Keratinocyte (primary cell): ENCODE results near the gene ANKRD23.

ENCODE experiments used
- EZH2 ChIP-seq: IDR thresholded peaks from one replicate; pipeline ENCODE4 v1.6.1; 2012; ENCODE audit warnings: inconsistent platforms, mild to moderate bottlenecking, low read length, moderate library complexity
- TF ChIP-seq, protein P1 (sequence below), 3 experiments: IDR thresholded peaks in 1 of 3; conservative IDR thresholded peaks in 1 of 3; optimal IDR thresholded peaks in 1 of 3; 2 replicates in 2 of 3; 3 replicates in 1 of 3; pipeline versions ENCODE3 to v1.5.1; 2011; ENCODE audit warnings: low read length in 3 of 3, mild to moderate bottlenecking in 3 of 3, moderate library complexity in 2 of 3, control low read depth in 1 of 3, inconsistent platforms in 1 of 3; ENCODE audit not compliant: insufficient read depth in 2 of 3; ENCODE audit errors: extremely low read depth in 1 of 3

DNA sequence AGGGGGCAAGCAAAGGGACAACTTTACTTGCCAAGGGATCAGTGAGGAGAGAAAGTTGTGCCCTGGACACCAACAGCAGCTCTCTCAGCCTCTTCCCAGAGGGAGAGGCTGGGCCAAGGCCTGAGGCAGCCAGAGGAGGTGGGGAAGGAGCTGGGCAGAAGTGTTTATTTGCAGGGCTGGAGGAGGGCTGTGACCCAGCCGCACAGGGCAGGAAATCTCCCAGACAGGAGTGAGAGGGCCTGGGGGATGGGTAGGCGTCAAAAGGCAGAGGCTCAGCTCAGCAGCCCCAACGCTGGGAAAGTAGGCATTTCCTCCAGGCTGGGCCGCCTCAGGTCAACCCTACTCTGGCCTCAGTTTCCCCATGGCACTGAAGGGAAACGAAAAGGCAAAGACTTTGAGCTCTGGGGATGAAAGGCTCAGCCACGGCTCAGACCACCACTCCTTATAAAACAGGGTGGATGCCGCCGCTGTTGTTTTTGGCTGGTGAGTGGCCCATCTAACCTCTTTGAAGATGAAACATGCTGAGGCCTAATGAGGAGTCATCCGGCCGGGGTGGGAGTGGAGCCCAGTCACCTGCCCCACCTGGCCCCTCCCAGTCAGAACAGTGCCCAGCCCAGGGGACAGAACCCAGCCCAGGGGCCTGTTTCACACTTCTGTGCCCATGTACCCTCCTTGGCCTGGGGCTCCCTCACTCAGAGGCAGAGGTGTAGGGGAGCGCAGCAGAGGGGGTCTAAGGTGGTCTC lies 47.9 kb upstream of the ANKRD23 start:
- TF ChIP-seq, protein P1, sequence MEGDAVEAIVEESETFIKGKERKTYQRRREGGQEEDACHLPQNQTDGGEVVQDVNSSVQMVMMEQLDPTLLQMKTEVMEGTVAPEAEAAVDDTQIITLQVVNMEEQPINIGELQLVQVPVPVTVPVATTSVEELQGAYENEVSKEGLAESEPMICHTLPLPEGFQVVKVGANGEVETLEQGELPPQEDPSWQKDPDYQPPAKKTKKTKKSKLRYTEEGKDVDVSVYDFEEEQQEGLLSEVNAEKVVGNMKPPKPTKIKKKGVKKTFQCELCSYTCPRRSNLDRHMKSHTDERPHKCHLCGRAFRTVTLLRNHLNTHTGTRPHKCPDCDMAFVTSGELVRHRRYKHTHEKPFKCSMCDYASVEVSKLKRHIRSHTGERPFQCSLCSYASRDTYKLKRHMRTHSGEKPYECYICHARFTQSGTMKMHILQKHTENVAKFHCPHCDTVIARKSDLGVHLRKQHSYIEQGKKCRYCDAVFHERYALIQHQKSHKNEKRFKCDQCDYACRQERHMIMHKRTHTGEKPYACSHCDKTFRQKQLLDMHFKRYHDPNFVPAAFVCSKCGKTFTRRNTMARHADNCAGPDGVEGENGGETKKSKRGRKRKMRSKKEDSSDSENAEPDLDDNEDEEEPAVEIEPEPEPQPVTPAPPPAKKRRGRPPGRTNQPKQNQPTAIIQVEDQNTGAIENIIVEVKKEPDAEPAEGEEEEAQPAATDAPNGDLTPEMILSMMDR (optimal IDR thresholded peaks at IDR 0.05 in 1 of 3, IDR thresholded peaks at IDR 0.05 in 1 of 3, conservative IDR thresholded peaks at IDR 0.05 in 1 of 3; ENCODE audit: extremely low read depth in 1 of 3, insufficient read depth in 2 of 3, low read length in 3 of 3): no peak
- no peak for TF ChIP-seq EZH2
